ENCODE measurements around the gene GPAT2. TPM values are rescaled to one million over a fixed set of nuclear protein-coding genes. Genes with fewer than 3 reads are reported as not detected.

GPAT2 gene
- total RNA-seq, 1 experiment from 2014 or later, result not detected

- CTCF ChIA-PET, result no interaction called here
- TF ChIP-seq CTCF (IDR thresholded peaks at IDR 0.05; ENCODE audit: unreplicated experiment), result no peak
- DNase-seq, result no peak
- H3K4me1 Mint-ChIP-seq (ENCODE audit: low read depth, unreplicated experiment), result no peaks in the 10 kb centered on the region
- H3K36me3 Mint-ChIP-seq (ENCODE audit: insufficient read depth, unreplicated experiment), result no peaks in the 10 kb centered on the region
- peaks cover 45% of the 10 kb centered on the region for H3K27me3 Mint-ChIP-seq (ENCODE audit: unreplicated experiment)
- intact Hi-C loops (cut with micrococcal nuclease; ENCODE audit: unreplicated experiment), result no loop called here
- H3K9me3 Mint-ChIP-seq (ENCODE audit: low read depth, unreplicated experiment), result no peaks in the 10 kb centered on the region
- no peak overlapping the region for H3K27ac Mint-ChIP-seq (ENCODE audit: unreplicated experiment)
- BruUV-seq (replicated peaks), result no TSS peak
- no peak overlapping the region for H3K4me3 Mint-ChIP-seq (ENCODE audit: low read depth, unreplicated experiment)
Observed at GRCh38 chr2:96081042-96081441, 46.3 kb upstream of the GPAT2 start.

GRCh38 chr2:96075199-96075771 is 40.6 kb upstream of the GPAT2 start:
- TF ChIP-seq CTCF (IDR thresholded peaks at IDR 0.05; ENCODE audit: unreplicated experiment), result no peak
- no peak for DNase-seq
- intact Hi-C loops (cut with micrococcal nuclease; ENCODE audit: unreplicated experiment), result no loop called here
- no peak overlapping the region for H3K27ac Mint-ChIP-seq (ENCODE audit: unreplicated experiment)
- no peaks in the 10 kb centered on the region for H3K4me1 Mint-ChIP-seq (ENCODE audit: low read depth, unreplicated experiment)
- BruUV-seq (replicated peaks), result no TSS peak
- CTCF ChIA-PET, result no interaction called here
- no peaks in the 10 kb centered on the region for H3K36me3 Mint-ChIP-seq (ENCODE audit: insufficient read depth, unreplicated experiment)
- no peak overlapping the region for H3K4me3 Mint-ChIP-seq (ENCODE audit: low read depth, unreplicated experiment)
- no peaks in the 10 kb centered on the region for H3K9me3 Mint-ChIP-seq (ENCODE audit: low read depth, unreplicated experiment)
- H3K27me3 Mint-ChIP-seq (ENCODE audit: unreplicated experiment), result peaks cover 66% of the 10 kb centered on the region

GRCh38 chr2:96074156-96074555 is 39.4 kb upstream of the GPAT2 start:
- BruUV-seq (replicated peaks), result no TSS peak
- H3K27me3 Mint-ChIP-seq (ENCODE audit: unreplicated experiment), result peaks cover 65% of the 10 kb centered on the region
- CTCF ChIA-PET, result no interaction called here
- no peaks in the 10 kb centered on the region for H3K9me3 Mint-ChIP-seq (ENCODE audit: low read depth, unreplicated experiment)
- DNase-seq, result no peak
- intact Hi-C loops (cut with micrococcal nuclease; ENCODE audit: unreplicated experiment), result no loop called here
- H3K36me3 Mint-ChIP-seq (ENCODE audit: insufficient read depth, unreplicated experiment), result no peaks in the 10 kb centered on the region
- H3K27ac Mint-ChIP-seq (ENCODE audit: unreplicated experiment), result no peak overlapping the region
- no peaks in the 10 kb centered on the region for H3K4me1 Mint-ChIP-seq (ENCODE audit: low read depth, unreplicated experiment)
- TF ChIP-seq CTCF (IDR thresholded peaks at IDR 0.05; ENCODE audit: unreplicated experiment), result no peak
- no peak overlapping the region for H3K4me3 Mint-ChIP-seq (ENCODE audit: low read depth, unreplicated experiment)

DNA sequence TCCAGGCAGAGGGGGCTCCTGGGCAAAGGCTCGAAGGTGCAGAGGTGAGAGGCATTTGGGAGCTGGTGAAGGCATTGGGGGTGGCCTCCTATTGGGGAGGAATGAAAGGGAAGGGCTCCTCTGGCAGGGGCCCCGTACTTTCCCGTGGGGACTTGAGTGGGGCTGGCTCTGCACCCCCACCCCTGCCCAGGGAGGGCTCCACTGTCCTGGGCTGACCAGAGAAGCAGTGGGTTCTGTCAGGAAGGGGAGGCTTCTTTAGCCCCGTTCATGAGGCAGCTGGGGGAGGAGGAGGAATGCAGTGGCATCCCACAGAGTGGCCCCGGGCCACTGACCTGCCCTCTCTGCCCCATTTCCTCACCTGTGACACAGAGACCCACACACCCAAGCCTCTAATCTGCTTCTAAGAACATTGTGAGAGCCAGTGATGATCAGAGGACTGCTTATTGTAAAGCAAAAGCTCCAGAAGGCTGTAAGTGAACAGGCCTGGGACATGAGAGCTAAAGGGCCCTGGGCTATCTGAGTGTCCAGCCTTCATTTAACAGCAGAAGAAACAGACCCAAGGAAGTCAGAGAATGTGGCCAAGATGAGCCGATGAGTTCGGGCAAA is 38.6 kb upstream of the GPAT2 start:
- Mint-ChIP-seq H3K9me3 (ENCODE audit: low read depth, unreplicated experiment) (no peaks in the 10 kb centered on the region), H3K4me3 (ENCODE audit: low read depth, unreplicated experiment) (no peak overlapping the region), H3K4me1 (ENCODE audit: low read depth, unreplicated experiment) (no peaks in the 10 kb centered on the region), H3K36me3 (ENCODE audit: insufficient read depth, unreplicated experiment) (no peaks in the 10 kb centered on the region), H3K27ac (ENCODE audit: unreplicated experiment) (no peak overlapping the region), H3K27me3 (ENCODE audit: unreplicated experiment) (peaks cover 57% of the 10 kb centered on the region)
- BruUV-seq (replicated peaks), result no TSS peak
- TF ChIP-seq CTCF (IDR thresholded peaks at IDR 0.05; ENCODE audit: unreplicated experiment), result no peak
- intact Hi-C loops (cut with micrococcal nuclease; ENCODE audit: unreplicated experiment), result no loop called here
- DNase-seq, result no peak
- CTCF ChIA-PET, result interaction anchor here (0.6 to 1.7 kb wide), 3 partner anchors 16 to 1720 kb away, joined by 3 read pairs; no protein-coding TSS in a partner anchor
